ENCODE results near the gene SPOP. TPM values are rescaled to one million over a fixed set of nuclear protein-coding genes. Genes with fewer than 3 reads are reported as not detected.
A peak's percentile ranks its signal among the peaks of the same experiment; 100 is the strongest.

The SPOP gene
- total RNA-seq, 1 donor from 2014 or later = 68.3 TPM

DNA sequence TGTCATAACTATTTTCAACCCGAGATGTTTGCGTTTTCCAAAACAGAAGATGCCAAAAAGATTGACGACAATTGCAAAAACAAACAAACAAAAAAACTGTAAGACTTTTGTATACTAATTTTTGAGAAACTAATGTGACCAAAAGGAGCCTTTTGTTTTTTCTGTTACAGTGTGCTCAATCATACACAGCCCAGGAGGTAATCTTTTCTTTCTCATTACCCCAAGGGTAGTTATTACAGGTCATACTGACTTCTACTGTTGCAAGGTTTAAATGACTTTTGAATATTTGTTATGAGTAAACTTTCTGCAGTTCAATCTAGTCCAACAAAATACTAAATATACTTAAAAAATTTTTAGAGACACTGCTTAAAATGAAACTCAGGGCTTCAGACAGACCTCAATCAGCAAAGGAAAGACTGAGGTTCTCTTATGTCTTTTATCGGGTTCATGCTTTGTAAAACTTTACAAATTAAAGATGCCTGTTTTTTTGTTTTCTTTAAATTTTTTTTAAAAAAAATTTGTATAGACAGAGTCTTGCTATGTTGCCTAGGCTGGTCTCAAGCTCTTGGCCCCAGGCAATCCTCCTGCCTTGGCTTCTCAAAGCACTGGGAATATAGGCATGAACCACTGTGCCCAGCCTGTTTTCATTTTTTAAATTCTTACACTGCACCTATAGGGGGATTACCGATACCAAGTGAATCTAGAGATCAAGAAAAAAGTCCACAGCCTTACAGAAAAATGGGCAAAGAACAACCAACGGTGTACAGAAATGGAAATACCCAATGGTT is 47.6 kb downstream of the SPOP start:
- DNase-seq (ENCODE audit: low spot score) = no peak
- intact Hi-C loops (cut with DNase I) = loop anchor here (5.0 kb wide), 1 partner anchor 62 kb away; no protein-coding TSS in a partner anchor

GRCh38 chr17:49629447-49629846 is 48.5 kb downstream of the SPOP start:
- DNase-seq (ENCODE audit: low spot score) = no peak
- intact Hi-C loops (cut with DNase I) = no loop called here

- no peak for DNase-seq (ENCODE audit: low spot score)
- intact Hi-C loops (cut with DNase I) = no loop called here
Measured at GRCh38 chr17:49624896-49625295, 53.0 kb downstream of the SPOP start.

- intact Hi-C loops (cut with DNase I) = no loop called here
- no peak for DNase-seq (ENCODE audit: low spot score)
Measured at GRCh38 chr17:49621946-49622529, 55.9 kb downstream of the SPOP start.

- DNase-seq (ENCODE audit: low spot score) = no peak
- intact Hi-C loops (cut with DNase I) = no loop called here
Measured at GRCh38 chr17:49621420-49621819, 56.5 kb downstream of the SPOP start.

DNA sequence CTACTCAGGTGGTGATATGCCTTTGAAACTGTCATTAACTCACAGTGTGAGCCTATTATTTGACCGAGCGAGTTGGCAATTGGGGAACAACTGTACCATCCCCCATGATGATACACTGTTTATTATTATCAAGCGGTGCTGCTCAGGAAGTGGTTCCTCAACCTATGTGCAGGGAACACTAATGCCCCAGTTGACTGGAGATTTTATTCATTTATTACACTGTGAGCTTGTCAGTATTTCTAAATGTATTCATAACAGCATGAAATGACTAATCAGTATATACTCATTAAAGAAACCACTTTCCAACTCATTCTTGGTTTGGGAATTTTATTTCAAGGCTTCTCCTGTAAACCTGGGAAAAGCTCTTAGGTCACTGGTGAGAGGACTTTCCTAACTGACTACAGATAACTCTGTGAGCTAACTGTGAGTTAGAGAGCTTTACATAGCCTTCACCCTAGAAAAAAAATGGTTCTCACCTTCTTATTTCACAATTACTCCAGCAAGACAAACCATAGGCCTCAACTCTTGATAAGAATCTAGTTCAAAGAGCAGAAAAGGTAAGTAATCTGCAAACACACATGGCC is 59.8 kb downstream of the SPOP start:
- intact Hi-C loops (cut with DNase I) = loop anchor here (5.0 kb wide), 3 partner anchors 34 to 59 kb away; partner anchors contain the start of genes NXPH3 and SPOP
- DNase-seq (ENCODE audit: low spot score) = no peak

DNA sequence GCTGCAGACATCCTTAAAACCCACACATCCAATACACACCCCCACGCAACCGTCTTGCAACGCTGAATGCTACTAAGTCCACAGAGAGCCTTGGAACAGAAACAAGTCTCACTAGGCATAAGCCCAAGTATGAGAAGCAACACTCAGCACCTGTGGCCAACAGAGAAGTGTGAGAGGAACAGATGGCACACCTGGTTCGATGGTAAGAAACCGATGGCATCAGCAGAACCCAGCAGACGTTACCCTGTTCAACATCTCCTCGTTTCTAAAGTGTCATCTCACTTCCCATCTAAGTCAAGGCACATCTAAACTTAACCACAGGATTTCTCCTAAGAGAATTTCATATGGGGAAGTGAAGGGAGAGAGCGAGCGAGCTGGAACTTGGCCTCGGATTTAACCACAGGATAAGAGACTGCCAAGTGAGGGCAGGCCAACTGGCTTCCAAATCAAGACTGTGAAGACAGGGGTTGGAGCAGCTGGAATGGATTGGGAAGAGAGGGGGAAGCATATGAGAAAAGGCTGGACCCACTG is 61.2 kb downstream of the SPOP start:
- DNase-seq (ENCODE audit: low spot score) = peak; percentile 80
- intact Hi-C loops (cut with DNase I) = loop anchor here (5.0 kb wide), 3 partner anchors 36 to 61 kb away; partner anchors contain the start of genes NXPH3 and SPOP

GRCh38 chr17:49616086-49616485 is 61.8 kb downstream of the SPOP start:
- no peak for DNase-seq (ENCODE audit: low spot score)
- intact Hi-C loops (cut with DNase I) = loop anchor here (5.0 kb wide), 3 partner anchors 36 to 61 kb away; partner anchors contain the start of genes NXPH3 and SPOP

GRCh38 chr17:49613182-49613800 is 64.6 kb downstream of the SPOP start:
- intact Hi-C loops (cut with DNase I) = no loop called here
- no peak for DNase-seq (ENCODE audit: low spot score)

DNA sequence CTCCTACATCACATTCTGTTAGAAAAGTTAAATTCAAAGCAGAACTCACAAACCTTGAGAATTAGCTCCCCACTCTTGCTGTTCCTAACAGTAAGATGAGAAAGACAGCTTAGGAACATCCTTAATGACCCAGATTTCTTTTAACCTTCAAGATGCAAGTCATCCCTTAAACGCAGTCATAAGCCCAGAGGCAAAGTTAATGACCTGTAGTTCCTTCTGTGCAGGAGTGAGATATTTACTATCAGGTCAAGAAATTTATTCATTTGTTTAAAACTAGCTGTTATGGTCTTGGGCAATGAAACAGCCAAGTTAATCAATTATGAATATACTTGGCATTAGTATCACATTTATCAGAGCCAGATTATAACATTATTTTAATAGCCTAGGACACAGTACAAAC is 65.2 kb downstream of the SPOP start:
- intact Hi-C loops (cut with DNase I) = no loop called here
- DNase-seq (ENCODE audit: low spot score) = no peak

DNA sequence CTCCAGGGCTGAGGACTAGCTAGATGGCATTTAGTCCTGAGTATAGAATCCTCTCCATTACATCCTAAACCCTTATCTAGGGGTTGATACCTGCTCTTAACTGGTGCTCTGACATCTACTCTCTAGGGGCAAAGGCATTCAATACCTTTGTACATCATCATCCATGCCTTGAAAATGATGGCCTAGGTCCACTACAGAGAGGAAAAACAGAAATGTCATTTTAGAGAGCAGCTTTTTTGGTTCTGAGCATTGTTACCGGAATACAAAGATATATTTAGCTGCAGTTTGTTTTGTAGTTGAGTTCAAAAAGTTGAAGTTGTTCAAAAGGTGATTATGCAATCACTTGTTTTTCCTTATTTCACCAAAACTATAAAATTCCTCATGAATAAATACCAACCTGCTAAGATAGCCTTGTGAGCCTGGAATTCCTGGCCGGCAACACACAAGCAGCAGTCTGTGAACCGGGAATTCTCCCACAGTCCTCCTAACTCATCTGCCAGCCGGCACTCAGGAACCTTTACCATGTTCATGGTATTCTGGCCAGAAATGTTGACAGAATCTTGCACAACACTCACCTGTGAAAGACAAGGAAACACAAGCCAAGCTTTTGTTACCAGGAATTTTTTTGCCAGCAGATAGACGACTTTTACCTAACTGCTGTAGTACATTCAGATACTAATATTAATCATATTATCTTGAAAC is 66.9 kb downstream of the SPOP start:
- intact Hi-C loops (cut with DNase I) = no loop called here

DNA sequence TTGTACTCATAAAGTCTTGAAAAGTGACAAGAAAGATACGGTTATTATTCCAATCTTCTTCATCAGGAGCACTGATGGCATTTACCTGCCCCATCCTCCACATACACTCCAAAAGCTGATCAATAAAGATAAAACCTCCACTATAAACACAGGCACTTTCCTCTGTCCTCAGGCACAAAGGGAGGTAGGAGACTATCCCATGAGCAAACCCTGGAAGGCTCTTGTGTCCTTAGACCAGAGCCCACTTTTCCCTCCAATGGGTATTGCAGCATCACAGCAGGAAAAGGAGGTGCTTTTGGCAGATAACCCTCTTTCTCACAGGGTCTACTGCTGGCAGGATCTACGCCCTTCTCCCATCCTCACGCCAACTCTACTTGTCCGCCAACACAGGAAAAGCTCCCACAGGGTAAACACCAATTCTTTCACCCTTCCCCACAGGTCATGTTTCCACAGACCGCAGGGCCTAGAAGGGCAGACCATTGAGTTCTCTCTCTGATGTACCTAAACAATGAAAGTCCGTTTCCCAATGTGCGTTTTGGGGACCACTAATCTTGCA is 73.5 kb downstream of the SPOP start:
- intact Hi-C loops (cut with DNase I) = no loop called here
- DNase-seq (ENCODE audit: low spot score) = no peak

More for the DNA sequence above, 66.9 kb downstream of the SPOP start:
- DNase-seq (ENCODE audit: low spot score) = no peak

- DNase-seq (ENCODE audit: low spot score) = no peak
- intact Hi-C loops (cut with DNase I) = no loop called here
Measured at GRCh38 chr17:49603720-49604119, 74.2 kb downstream of the SPOP start.

DNA sequence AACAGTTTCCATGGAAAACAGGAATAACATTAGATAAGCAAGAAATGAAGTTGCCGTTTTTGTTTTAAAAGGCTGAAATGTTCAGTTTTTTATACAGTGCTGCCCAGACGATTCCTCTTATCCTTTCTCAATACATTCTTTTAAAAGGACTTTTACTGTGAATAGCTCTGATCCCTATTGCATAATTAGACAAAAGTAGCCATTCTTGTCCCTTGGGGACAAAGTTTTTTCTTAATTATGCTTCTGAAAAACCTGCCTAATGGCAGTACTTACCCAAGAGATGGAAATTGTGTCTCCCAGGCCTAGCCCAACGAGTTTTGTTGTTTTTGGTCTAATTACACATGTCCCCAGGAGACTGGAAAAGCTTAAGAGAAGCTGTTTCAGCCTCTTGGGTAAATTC is 74.7 kb downstream of the SPOP start:
- no peak for DNase-seq (ENCODE audit: low spot score)
- intact Hi-C loops (cut with DNase I) = no loop called here

DNA sequence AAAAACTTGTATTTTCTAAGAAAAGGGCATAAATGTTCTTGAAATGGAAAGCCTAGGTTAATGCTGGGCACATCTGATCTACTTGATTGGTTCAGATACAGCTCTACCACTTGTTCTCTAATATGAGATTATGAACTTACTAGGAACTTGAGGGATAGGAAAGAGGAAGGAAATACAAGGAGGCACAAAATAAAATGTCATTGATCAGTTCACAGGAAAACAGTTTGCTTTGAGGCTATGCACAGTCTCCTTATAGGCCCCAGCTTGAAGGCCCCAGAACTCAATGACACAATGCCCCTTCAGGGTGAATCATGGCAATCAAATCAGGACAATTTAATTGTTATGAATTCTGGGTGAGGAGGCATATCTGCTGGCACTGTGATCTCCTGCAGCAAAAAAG is 75.1 kb downstream of the SPOP start:
- no peak for DNase-seq (ENCODE audit: low spot score)
- intact Hi-C loops (cut with DNase I) = no loop called here

- no peak for DNase-seq (ENCODE audit: low spot score)
Measured at GRCh38 chr17:49600949-49601348, 76.9 kb downstream of the SPOP start.

DNA sequence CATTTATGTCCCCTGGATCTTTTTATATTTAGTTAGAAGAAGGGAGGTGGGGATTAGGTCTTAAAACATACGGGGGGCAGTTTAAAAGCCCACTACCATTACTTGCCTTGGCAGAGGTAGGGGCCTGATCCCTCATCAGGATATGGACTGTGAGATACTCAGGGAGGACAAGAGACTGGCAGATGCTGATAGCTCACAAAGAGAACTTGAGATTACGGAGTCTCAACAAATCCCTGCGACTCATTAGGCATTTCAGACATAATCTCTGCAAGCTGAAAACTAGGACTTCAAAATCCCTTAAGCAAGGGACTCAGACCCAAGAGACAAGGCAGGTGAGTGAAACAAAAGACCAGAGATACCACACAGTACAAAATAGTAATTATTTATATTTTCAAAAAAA is 79.0 kb downstream of the SPOP start:
- intact Hi-C loops (cut with DNase I) = no loop called here
- DNase-seq (ENCODE audit: low spot score) = no peak

More at GRCh38 chr17:49600949-49601348, 76.9 kb downstream of the SPOP start:
- intact Hi-C loops (cut with DNase I) = no loop called here

DNA sequence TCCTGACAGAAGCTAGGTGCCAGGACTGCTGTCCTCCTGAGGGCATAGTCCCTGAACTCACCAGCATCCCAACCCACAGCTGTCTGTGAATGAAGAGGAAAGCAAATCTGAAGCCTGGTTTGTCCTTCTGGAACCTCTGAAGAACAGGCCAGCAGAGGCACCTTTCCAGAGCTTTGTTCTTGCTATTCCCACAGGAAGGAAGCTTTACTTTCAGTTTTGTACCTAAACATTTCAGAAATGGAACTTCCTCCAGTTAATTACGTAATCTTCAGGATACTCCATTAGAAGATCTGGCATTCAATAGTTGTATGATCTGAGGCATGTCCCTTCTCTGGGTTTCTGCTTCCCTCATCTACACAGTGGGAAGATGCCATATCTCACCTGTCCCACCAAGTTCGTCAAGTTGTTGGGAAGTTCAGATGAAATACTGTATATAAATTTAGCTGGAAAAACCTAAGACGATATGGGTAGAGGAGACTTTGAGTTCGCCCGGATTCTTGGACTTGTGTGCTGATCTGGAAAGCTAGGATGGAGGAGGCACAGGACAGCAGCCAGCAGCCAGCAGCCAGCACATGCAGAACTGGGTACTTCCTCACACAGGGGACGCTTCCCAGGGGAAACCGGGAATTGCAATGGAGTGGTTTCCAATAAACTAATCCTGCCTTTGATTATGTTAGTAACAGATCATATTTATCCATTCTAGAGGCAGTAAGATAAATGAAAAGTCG is 79.8 kb downstream of the SPOP start:
- intact Hi-C loops (cut with DNase I) = no loop called here
- no peak for DNase-seq (ENCODE audit: low spot score)

All from cardiac septum (tissue), 1 donor.